SK-N-SH treated with all-trans-retinoic acid at 6 μM for 48 hours (cell line): ENCODE measurements around the gene EXD3.

Source experiments
- ATAC-seq: fragments of 200-7000 bp; cut with Tn5 transposase; 3 replicates; pipeline ENCODE4 v1.9.1; 2020; ENCODE audit warnings: mild to moderate bottlenecking, moderate library complexity
- BACH2 ChIP-seq: fragments of 250-450 bp; sonication (Bioruptor Pico); IDR thresholded peaks from 2 replicates; pipeline ENCODE4 v1.9.0; 2021; ENCODE audit warnings: mild to moderate bottlenecking, borderline replicate concordance
- CSRNP3 ChIP-seq: fragments of 250-450 bp; sonication (Bioruptor Pico); IDR thresholded peaks from 2 replicates; pipeline ENCODE4 v1.5.1; 2021; ENCODE audit warnings: mild to moderate bottlenecking, moderate library complexity
- ESRRG ChIP-seq: fragments of 250-450 bp; sonication (Bioruptor Pico); IDR thresholded peaks from 2 replicates; pipeline ENCODE4 v1.6.1; 2021; ENCODE audit warnings: mild to moderate bottlenecking
- ISL1 ChIP-seq: fragments of 250-450 bp; sonication (Bioruptor Pico); IDR thresholded peaks from 2 replicates; pipeline ENCODE4 v2.1.2; 2022; ENCODE audit warnings: mild to moderate bottlenecking, moderate library complexity
- OSR1 ChIP-seq: fragments of 250-450 bp; sonication (Bioruptor Pico); IDR thresholded peaks from 2 replicates; pipeline ENCODE4 v1.8.0; 2022; ENCODE audit warnings: moderate library complexity, mild to moderate bottlenecking, inconsistent platforms
- PATZ1 ChIP-seq: fragments of 250-450 bp; sonication (Bioruptor Pico); IDR thresholded peaks from 2 replicates; pipeline ENCODE4 v1.8.0; 2020; ENCODE audit warnings: mild to moderate bottlenecking, moderate library complexity, borderline replicate concordance
- PPARA ChIP-seq: fragments of 250-450 bp; sonication (Bioruptor Pico); IDR thresholded peaks from 2 replicates; pipeline ENCODE4 v1.5.0; 2020; ENCODE audit warnings: mild to moderate bottlenecking, borderline replicate concordance
- RARB ChIP-seq: fragments of 250-450 bp; sonication (Bioruptor Pico); IDR thresholded peaks from 2 replicates; pipeline ENCODE4 v1.8.0; 2021; ENCODE audit warnings: mild to moderate bottlenecking, moderate library complexity
- SNAI2 ChIP-seq: fragments of 250-450 bp; sonication (Bioruptor Pico); IDR thresholded peaks from 2 replicates; pipeline ENCODE4 v1.5.0; 2020; ENCODE audit warnings: mild to moderate bottlenecking, moderate library complexity
- TCF4 ChIP-seq: fragments of 250-450 bp; sonication (Bioruptor Pico); IDR thresholded peaks from 2 replicates; pipeline ENCODE4 v1.8.0; 2021; ENCODE audit warnings: mild to moderate bottlenecking, moderate library complexity, borderline replicate concordance
- TOX ChIP-seq: fragments of 250-450 bp; sonication (Bioruptor Pico); IDR thresholded peaks from 2 replicates; pipeline ENCODE4 v1.8.0; 2021; ENCODE audit warnings: mild to moderate bottlenecking, moderate library complexity, borderline replicate concordance
- ZC3H10 ChIP-seq: fragments of 250-450 bp; sonication (Bioruptor Pico); IDR thresholded peaks from 2 replicates; pipeline ENCODE4 v1.5.1; 2021; ENCODE audit warnings: mild to moderate bottlenecking, moderate library complexity
- ZFP3 ChIP-seq: fragments of 250-450 bp; sonication (Bioruptor Pico); IDR thresholded peaks from 2 replicates; pipeline ENCODE4 v1.5.0; 2020; ENCODE audit warnings: mild to moderate bottlenecking, moderate library complexity
- ZFP30 ChIP-seq: fragments of 450-650 bp; formaldehyde crosslinking; IDR thresholded peaks from 2 replicates; pipeline ENCODE4 v1.5.0; 2022; ENCODE audit warnings: mild to moderate bottlenecking, moderate library complexity
- ZNF565 ChIP-seq: fragments of 450-650 bp; formaldehyde crosslinking; conservative IDR thresholded peaks from 2 replicates; pipeline ENCODE4 v1.5.0; 2020; ENCODE audit warnings: low read depth, mild to moderate bottlenecking, moderate library complexity
- ZNF70 ChIP-seq: fragments of 450-650 bp; formaldehyde crosslinking; IDR thresholded peaks from 2 replicates; pipeline ENCODE4 v1.5.0; 2020; ENCODE audit warnings: mild to moderate bottlenecking, moderate library complexity
- ZNF8 ChIP-seq: fragments of 450-650 bp; formaldehyde crosslinking; IDR thresholded peaks from 2 replicates; pipeline ENCODE4 v1.5.0; 2020; ENCODE audit warnings: mild to moderate bottlenecking, moderate library complexity
- TF ChIP-seq, protein P1 (sequence below): fragments of 250-450 bp; sonication (Bioruptor Pico); IDR thresholded peaks from 2 replicates; pipeline ENCODE4 v1.8.0; 2021; ENCODE audit warnings: low read depth, mild to moderate bottlenecking, moderate library complexity, borderline replicate concordance

Gene EXD3

GRCh38 chr9:137461663-137462395 is 38.9 kb upstream of the EXD3 start:
- no peak for ATAC-seq
- TF ChIP-seq ZC3H10 (CRISPR knock-in tag), result no peak
- no peak for TF ChIP-seq ZNF8 (CRISPR knock-in tag)
- TF ChIP-seq, protein P1, sequence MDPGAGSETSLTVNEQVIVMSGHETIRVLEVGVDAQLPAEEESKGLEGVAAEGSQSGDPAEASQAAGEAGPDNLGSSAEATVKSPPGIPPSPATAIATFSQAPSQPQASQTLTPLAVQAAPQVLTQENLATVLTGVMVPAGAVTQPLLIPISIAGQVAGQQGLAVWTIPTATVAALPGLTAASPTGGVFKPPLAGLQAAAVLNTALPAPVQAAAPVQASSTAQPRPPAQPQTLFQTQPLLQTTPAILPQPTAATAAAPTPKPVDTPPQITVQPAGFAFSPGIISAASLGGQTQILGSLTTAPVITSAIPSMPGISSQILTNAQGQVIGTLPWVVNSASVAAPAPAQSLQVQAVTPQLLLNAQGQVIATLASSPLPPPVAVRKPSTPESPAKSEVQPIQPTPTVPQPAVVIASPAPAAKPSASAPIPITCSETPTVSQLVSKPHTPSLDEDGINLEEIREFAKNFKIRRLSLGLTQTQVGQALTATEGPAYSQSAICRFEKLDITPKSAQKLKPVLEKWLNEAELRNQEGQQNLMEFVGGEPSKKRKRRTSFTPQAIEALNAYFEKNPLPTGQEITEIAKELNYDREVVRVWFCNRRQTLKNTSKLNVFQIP (CRISPR knock-in tag), result no peak
- no peak for TF ChIP-seq ZNF565 (CRISPR knock-in tag)

GRCh38 chr9:137461316-137461662 is 38.3 kb upstream of the EXD3 start:
- no peak for ATAC-seq
- TF ChIP-seq ZNF565 (CRISPR knock-in tag) (no peak), PPARA (CRISPR knock-in tag) (no peak), PATZ1 (CRISPR knock-in tag) (no peak)
- TF ChIP-seq, all 23 proteins: peak for 0

GRCh38 chr9:137460363-137461315 is 37.7 kb upstream of the EXD3 start:
- TF ChIP-seq ZFP30 (no peak), BACH2 (no peak), ESRRG (CRISPR knock-in tag) (no peak), CSRNP3 (CRISPR knock-in tag) (no peak), SNAI2 (CRISPR knock-in tag) (no peak), PPARA (CRISPR knock-in tag) (no peak), RARB (CRISPR knock-in tag) (no peak), ZNF8 (CRISPR knock-in tag) (no peak), TOX (CRISPR knock-in tag) (no peak), PATZ1 (CRISPR knock-in tag) (no peak), OSR1 (CRISPR knock-in tag) (no peak), ZFP3 (CRISPR knock-in tag) (no peak)
- TF ChIP-seq, all 23 proteins: peak for 0
- ATAC-seq, result no peak

- peak; percentile 11 for ATAC-seq
- TF ChIP-seq ESRRG (CRISPR knock-in tag), result no peak
- no peak for TF ChIP-seq SNAI2 (CRISPR knock-in tag)
- TF ChIP-seq CSRNP3 (CRISPR knock-in tag), result no peak
- no peak for TF ChIP-seq ZFP3 (CRISPR knock-in tag)
- no peak for TF ChIP-seq PATZ1 (CRISPR knock-in tag)
- TF ChIP-seq ZNF565 (CRISPR knock-in tag), result no peak
- TF ChIP-seq ISL1, result no peak
- TF ChIP-seq PPARA (CRISPR knock-in tag), result no peak
- TF ChIP-seq, protein P1 (CRISPR knock-in tag), result no peak
- TF ChIP-seq ZNF70 (CRISPR knock-in tag), result no peak
- TF ChIP-seq OSR1 (CRISPR knock-in tag), result no peak
- no peak for TF ChIP-seq TCF4 (CRISPR knock-in tag)
Observed at GRCh38 chr9:137459601-137460362, 36.8 kb upstream of the EXD3 start.
